Daoy (cell line): ENCODE results near the gene PDE8B. TPM values are rescaled to one million over a fixed set of nuclear protein-coding genes. Genes with fewer than 3 reads are reported as not detected.

Experiments used
- DNase-seq: peaks from one replicate; pipeline ENCODE4 v3.0.0-alpha.2; 2015; ENCODE audit warnings: low read depth
- total RNA-seq: library from RNA; depleted of rRNA; stranded (reverse); fragments of >200 nt; shearing (Covaris generic); gene quantifications from 2 replicates; pipeline ENCODE4 v1.2.3, GENCODE V29; 2014

PDE8B gene
- total RNA-seq, 1 experiment from 2014 or later: 0.29 TPM

GRCh38 chr5:77285251-77285841 lies 74.9 kb downstream of the PDE8B start:
- no peak for DNase-seq

- DNase-seq: peak; percentile 38
These were observed 81.7 kb downstream of the PDE8B start for GRCh38 chr5:77292026-77292757.

GRCh38 chr5:77294185-77294584 lies 83.7 kb downstream of the PDE8B start:
- DNase-seq: no peak

GRCh38 chr5:77295863-77296378 lies 85.4 kb downstream of the PDE8B start:
- DNase-seq: no peak

GRCh38 chr5:77298146-77298545 lies 87.7 kb downstream of the PDE8B start:
- no peak for DNase-seq

- DNase-seq: no peak
These were observed 90.0 kb downstream of the PDE8B start for GRCh38 chr5:77300451-77300850.

- no peak for DNase-seq
These were observed 91.0 kb downstream of the PDE8B start for GRCh38 chr5:77301447-77301883.

GRCh38 chr5:77302247-77302646 lies 91.8 kb downstream of the PDE8B start:
- DNase-seq: no peak

- no peak for DNase-seq
These were observed 92.2 kb downstream of the PDE8B start for GRCh38 chr5:77302653-77303052.

GRCh38 chr5:77304388-77304787 lies 93.9 kb downstream of the PDE8B start:
- no peak for DNase-seq

GRCh38 chr5:77305222-77305846 lies 94.9 kb downstream of the PDE8B start:
- DNase-seq: no peak

- DNase-seq: no peak
These were observed 95.5 kb downstream of the PDE8B start for GRCh38 chr5:77305956-77306355.

- DNase-seq: no peak
These were observed 96.1 kb downstream of the PDE8B start for GRCh38 chr5:77306531-77306930.

GRCh38 chr5:77308154-77308960 lies 97.9 kb downstream of the PDE8B start:
- no peak for DNase-seq

- no peak for DNase-seq
These were observed 98.7 kb downstream of the PDE8B start for GRCh38 chr5:77309140-77309539.

- no peak for DNase-seq
These were observed 100.2 kb downstream of the PDE8B start for GRCh38 chr5:77310494-77311213.

- DNase-seq: no peak
These were observed 100.7 kb downstream of the PDE8B start for GRCh38 chr5:77311214-77311571.

- DNase-seq: peak; percentile 42
These were observed 101.9 kb downstream of the PDE8B start for GRCh38 chr5:77312413-77312812.

- no peak for DNase-seq
These were observed 106.6 kb downstream of the PDE8B start for GRCh38 chr5:77316871-77317661.

GRCh38 chr5:77318060-77318459 lies 107.6 kb downstream of the PDE8B start:
- no peak for DNase-seq
